Hematopoietic multipotent progenitor cell treated with erythropoietin and hydrocortisone succinate and interleukin-3 and kit ligand, for 17 days (in vitro differentiated cells): ENCODE results near the gene TMEM201.

Experiments
- DNase-seq: peaks from one replicate; pipeline ENCODE4 v3.0.0-alpha.2; 2015; ENCODE audit warnings: low spot score

The TMEM201 gene

GRCh38 chr1:9654051-9654833 is 65.5 kb downstream of the TMEM201 start:
- DNase-seq: no peak

- no peak for DNase-seq
These were observed 66.4 kb downstream of the TMEM201 start for GRCh38 chr1:9654834-9655723.

- DNase-seq: no peak
These were observed 67.1 kb downstream of the TMEM201 start for GRCh38 chr1:9655836-9656235.

GRCh38 chr1:9657521-9658032 is 68.9 kb downstream of the TMEM201 start:
- DNase-seq: no peak

- DNase-seq: no peak
These were observed 69.5 kb downstream of the TMEM201 start for GRCh38 chr1:9658199-9658598.

GRCh38 chr1:9659328-9659727 is 70.6 kb downstream of the TMEM201 start:
- no peak for DNase-seq

GRCh38 chr1:9663257-9663656 is 74.5 kb downstream of the TMEM201 start:
- no peak for DNase-seq
